Stimulated activated CD4-positive, alpha-beta T cell treated with anti-CD3 and anti-CD28 coated beads, Interleukin-4, amount 100 ng/mL, for 4 hours (primary cell): ENCODE measurements around the gene ZXDC.

ENCODE experiments used
- DNase-seq, 2 experiments: peaks; one replicate each; pipeline ENCODE4 v3.0.0-alpha.2; 2020

The ZXDC gene

DNA sequence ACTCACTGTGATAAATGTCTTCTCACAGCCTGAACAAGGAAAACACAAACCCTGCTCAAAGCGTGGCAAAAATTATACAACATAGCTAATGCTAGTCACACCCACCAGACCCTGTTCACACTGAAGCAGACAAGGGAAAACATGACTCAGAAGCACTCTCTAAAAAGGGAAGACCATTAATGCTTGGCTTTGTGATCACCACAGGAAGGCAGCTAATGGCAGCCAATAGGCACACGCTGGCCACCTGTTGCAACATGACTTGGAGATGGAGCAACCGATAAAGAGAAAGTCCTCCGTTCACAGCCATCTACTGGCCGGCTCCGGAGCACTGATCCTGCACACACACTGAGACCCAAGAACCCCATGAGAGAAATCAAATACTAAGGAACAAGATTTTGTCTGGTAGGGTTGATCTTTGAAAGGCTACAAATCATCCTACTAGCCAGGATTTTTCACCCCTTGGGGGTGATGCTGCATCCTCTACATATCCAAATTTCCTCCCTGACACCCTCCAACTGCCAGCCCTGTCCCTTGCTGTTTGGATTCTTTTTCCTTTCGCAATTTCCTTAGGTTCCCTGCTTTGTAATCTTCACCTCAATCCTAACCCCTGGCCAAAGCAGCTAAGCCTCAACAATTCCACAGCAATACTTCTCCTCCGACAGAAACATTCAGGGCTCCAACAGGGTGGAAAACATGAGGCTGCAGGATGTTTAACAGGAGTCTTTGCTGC lies 3.2 kb downstream of the ZXDC start:
- DNase-seq, result peak in 1 of 2 experiments; percentile 20

DNA sequence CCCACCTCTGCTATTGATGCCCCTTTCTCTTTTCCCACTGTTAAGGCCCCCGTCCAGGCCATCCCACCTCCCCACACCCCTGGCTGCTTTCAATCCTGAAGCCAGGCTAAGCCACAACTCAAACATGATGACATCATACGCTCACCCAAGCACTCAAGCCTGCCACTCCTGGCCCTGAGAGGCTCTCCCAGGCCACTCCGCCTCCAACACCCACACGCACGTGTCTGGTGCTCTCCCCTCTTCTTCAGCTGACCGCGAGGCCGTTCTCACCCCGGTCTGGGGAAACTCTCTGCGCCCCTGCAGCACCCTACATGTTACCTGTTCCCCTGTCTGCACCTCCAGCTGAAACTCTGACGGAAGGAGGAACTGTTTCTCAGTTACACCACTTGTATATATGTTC lies 6.2 kb downstream of the ZXDC start:
- DNase-seq, result no peak

DNA sequence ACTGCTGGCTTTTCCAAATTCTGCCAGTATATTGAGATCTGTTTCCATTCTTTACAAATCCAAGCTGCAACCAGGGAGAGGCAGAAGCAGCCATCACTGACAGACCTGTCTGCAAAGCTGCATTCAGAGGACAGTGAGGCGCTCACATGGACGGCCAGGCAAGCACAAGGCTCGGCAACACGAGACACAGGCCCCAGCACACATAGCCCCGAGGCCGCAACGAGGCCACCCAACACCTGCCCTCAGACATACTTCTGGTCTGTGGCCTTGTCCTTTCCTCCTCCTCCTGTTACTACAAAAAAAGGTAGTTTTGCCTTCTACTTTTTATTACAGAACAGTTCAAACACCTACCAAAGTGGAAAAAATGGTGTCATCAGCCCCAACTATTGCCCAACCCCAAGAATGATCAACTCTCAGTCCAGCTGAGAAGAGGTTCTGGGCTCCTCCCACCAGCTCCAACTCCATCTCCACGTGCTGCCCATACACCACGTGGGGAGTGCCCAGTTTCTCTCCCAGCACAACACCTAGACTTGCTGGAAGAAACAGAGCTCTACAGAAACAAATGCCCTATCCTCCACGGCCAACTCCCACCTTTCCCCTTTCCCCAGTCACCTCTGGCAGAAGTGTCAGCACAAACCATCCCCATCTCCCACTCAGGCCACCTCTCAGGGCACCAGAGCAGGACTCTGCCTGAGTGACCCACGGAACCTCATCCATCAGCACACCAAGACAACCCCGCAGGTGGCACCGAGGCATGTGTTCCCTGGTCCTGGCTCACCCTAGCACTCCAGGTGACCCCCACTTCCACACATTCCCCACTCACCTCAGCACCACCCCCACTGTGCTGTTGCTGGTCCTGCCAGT lies 7.4 kb downstream of the ZXDC start:
- no peak for DNase-seq

DNA sequence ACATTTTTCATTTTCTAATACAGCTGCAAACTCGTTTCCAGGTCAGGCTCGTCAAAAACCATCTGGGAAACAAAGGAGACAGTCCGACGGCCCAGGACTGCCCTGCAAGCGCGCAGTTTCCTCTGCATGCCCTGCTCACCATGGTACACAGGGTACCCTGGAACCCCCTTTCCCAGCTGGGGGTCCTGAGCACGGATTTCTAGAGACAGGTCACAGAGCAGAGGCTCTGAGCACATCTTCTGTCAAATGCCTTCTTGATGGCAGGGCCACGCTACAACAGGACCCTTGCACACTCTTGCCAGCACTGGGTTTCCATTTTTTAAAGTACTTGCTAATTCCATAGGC lies 8.1 kb downstream of the ZXDC start:
- no peak for DNase-seq

DNA sequence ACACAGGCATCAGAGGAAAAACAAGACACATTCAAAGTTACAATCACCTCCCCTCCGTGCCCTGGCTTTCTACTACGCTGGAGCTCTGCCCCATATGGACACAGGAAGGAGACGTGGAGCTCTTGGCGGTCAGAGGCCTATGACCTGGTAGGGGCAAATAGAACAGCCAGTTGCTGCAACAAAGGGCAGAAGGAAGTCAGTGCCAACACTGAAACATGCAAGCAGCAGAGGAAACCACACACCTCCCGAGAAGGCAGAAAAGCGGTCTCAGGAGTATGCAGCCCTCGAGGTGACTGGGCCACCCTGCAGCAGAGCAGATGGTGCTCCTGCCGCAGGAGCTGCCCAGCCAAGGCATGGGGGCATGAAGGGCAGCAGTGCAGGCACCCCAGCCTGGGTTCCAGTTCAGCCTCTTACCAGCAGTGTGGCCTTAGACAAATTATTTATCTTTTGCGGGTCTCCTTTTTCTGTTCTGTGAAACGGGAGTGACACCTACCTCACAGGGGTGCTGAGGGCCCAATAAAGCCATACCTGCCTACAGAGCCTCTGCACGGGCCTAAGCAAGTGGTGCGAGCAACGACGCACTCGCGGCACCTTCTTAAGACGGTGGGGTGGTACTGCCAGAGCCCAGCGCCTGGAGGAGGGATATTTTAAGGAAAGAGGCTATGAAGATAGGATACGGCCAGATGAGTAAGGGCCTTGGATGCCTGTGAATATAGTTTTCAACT lies 8.6 kb downstream of the ZXDC start:
- no peak for DNase-seq

DNA sequence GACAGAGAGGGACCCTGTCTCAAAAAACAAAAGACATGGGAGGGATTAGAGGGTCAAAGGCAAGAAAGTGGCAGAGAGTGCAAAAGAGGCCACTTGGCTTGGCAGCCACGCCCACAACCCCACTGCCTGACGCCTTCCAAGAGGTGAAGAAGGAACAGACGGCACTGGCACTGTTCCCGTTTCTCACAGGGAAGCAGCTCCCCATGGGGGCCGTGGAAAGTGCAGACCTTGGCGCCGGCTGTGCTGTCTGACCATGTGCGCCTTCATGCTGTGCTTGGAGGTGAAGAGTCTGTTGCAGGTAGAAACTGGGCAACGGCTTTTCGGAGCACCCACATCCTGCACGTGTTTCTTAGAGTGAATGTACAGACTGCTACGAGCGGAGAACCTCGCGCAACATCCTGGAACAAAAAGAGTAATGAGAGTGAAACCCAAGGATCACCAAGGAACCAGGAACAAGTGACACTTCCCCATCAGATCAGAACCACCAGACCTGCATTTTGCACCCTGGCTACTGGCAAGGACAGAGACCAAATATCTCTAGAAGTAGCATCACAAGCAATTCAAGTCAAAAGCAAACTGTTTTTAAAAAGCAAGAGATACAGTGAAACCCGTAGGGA lies 9.7 kb downstream of the ZXDC start:
- no peak for DNase-seq

DNA sequence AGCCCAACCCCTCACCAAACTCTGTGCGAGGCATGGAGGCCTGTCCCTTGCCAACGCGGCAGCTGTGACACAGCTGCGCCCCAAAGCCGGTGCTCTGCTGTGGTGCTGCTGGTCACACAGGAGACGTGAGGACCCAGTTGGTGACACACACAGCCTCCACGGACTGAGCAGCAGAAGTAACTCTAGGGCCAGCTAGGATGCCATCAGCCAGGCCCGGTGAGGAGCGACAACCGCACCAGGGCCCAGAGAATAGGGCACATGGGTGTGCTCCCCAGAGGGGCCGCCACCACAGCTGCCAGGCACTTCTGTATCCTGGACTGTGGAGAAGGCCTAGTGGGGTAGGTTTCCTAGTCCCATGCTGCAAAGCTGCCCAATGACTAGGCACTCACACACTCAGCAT lies 10.7 kb downstream of the ZXDC start:
- no peak for DNase-seq

DNA sequence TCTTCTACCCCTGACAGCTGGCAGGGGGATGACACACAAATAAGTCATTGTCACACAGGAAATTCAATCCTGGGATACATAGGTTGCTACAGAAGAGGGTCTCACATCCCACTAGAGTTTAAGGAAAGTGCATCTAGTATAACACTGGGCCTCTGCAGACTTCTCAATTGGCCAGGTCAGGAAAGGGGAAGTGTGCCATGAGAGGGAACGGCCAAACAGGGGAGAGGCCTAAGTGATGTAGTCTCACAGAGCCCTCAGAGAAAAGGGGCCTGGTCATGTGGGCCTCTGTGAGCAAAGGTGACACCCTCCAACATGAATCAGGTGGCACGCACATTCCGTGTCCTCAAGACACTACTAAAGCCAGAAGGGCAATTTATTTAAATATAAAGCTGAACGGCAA lies 11.2 kb downstream of the ZXDC start:
- no peak for DNase-seq

DNA sequence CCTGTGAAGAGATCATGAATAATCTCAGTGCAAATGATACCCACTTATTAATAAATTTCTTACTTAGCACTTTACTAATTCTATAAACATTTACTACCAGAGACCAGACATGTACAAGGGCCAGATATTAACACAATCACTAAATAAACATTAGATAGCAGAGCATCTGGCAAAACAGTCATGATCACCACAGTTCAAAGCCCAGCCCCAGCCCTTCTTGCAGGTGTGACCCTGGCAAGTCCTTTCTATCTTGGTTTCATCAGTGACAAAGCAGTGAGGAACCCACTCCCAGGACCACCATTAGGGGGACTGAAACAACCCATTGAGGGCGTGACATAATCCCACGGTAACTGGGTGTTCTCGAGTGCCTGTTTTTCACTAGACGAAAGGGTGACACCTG lies 11.6 kb downstream of the ZXDC start:
- DNase-seq, result no peak

DNA sequence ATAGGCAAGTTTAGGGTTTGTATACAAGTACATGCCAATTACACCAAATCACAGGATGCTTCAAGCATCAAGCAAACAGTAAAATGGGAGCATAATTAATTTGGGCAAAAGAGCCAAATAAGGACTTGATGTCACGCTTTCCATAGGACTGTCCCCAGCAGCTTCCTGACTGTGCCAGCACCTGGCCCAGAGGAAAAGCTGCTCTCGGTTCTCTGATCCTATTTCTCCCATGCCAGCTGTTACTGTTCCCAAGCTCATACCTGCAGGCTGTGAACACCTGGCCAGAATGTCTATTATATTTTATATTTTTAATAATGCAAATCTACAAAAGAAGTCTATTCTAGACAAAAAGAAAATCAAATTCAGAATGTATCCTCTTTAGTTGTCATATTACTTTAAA lies 12.2 kb downstream of the ZXDC start:
- no peak for DNase-seq

DNA sequence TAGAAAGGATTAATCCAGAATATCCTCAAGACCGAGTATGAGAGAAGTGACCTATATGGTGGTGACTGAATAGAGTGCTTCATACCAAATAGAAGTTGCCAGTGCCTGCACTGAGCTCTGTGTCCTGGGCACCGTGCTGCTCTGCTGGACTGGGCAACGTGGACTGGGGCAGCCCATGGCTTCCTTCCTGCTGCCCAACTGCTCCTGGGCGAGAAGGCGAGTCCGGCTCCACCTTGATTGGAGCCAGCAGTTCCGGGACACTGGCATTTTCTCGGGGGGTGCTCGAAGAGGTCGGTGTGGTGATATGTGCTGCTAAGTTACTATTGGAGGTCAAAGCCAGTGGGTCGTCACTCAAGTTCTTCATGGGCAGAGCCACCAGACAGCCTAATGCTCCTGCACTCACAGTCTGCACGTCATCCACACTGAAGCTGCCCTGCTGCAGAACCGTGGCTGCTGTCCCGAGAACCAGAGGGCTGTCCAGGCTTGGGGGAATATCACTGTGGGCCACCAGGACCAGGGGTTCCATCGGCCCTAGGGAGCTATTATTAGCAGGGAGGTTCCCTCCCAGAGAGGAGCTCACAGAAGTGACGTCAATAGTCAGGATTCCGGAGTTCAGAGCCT lies 14.1 kb downstream of the ZXDC start:
- no peak for DNase-seq

DNA sequence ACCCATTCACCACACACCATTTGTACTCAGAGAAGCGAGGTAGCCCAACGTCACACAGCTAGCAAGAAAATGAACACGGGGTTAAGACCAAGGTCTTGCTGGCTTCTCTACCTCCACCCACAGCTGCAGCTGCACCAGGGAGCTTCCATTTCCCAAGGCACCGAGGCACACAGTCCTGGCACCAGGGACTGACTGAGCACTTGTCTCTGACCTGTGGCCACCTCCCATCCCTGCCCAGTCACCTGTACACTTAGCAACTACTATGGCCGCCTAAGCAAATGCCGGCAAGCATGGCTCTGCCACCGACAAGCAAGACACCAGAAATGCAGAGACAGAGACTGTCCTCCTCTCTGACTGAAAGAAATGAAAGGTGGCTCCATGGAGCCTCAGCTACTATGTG lies 15.3 kb downstream of the ZXDC start:
- DNase-seq, result no peak

DNA sequence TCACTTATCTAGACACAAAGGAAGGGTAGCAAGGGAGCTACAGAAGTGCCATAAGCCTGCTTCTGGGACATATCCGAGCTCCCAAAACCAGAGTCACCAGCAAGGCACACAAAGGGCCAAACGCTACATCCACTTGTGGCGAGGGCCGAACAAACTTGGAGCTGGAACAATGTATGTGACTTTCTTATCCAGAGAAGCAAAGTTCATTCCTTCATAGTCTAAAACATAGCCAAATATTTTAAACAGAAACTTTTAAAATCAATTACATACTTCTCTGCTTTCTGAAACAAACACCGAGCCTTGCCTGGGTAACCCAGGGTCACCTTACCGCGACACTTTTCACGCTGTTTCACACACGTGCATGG lies 15.9 kb downstream of the ZXDC start:
- DNase-seq, result no peak

DNA sequence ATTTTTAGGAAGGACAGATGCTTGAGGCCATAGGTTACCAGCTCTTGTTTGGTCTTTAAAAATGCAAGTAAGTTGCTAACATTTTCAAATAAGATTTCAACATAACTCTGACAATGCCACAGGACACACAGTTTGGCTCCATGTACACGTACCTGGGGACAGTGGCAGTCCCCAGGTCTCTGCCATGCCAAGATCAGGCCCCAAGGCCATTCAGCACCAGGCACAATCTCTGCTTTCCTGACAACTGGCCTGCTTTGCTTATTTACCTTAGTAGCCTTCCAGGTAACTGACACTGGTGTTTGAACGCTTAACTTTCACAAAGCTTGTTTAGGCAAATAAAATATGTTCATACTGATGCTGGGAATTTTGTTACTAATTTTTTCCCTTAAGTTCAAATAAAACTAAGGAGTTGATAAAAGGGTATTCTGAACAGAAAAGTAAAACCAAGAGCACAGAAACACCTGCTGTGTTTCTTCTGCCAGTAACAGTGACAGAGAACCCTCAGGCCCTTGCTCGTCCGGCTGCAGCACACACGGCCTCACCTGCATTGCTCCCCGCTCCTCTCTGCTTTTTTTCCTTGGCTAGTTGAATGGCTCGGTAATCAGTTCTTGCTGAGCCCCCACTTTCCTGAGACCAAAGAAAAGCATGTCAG lies 16.5 kb downstream of the ZXDC start:
- no peak for DNase-seq

DNA sequence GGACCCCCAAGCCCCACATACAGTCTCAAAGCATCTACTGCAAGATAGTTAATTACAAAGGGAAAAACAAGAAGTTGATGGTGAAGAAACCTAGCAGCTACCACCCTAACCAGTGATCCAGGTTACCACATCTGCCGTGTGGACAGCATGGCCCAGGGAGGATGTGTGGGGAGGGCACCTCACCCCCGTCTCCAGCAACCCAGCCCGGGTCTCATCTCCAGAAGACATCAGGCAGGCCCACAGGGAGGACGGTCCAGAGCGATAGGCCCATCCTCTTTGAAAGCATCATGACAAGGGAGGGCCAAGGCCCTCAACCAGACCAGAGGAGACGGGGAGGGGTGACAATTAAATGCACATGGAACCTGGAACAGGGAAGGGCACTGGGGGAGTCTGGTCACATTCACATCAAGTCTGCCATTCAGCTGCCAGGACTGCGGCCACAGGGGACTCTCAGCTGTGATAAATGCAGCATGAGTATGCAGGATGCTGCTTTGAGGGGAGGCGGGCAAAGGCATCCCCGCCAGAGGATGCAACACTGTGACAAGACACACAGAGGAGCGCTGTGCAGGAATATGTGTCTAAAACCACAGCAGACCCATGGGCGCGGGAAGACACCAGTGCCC lies 18.8 kb downstream of the ZXDC start:
- DNase-seq, result no peak

DNA sequence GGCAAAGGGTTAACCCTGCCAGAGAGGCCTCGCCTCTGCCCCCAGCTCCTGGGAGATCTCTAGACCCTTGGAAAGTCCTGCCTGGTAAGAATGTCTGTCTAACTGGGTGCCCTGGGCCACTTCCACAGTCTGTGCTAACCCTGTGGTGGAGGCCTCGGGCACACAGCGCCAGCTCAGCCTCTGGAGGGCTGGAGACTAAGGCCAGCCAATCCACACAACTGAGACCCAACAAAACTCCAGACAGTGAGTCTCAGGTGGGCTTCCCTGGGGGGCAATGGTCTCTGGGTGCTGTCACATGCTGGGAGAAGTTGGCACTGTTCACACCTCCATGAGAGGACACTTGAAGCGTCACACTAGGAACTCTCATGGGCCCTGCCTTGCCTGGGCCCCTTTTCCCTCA lies 19.5 kb downstream of the ZXDC start:
- no peak for DNase-seq

DNA sequence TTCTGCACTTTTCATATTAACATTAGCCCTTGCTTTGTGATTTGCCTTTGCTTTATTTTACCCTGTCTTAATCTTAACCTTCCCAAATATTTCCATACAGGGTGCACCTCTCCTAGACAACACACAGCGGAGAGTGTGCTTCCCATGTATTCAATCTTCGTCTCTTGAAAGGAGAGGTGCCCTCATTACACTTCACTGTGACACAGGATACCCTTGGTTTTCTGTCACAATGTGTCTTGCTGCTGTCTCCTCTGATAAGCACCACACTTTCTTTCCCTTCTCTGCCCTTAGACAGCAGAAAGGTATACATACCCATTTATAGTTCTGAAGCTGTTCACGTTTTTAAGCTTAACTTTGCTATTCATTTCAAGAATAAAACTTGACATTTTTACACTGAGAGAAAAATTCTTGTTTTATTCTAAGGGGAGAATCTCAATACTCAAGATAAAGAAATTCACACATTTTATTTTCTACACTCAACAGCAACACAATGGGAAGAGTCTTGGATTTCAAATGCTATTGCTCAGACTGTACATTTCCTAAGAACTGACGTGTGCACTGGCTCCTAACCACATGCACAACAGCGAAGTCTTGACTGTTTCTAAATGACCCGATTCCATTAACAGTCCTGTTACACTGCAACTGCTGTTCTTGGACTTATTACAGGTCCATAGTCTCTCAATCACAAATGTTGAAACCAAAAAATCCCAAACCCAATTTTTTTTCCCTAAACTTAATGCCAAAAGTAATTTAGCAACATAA lies 21.1 kb downstream of the ZXDC start:
- DNase-seq, result no peak

DNA sequence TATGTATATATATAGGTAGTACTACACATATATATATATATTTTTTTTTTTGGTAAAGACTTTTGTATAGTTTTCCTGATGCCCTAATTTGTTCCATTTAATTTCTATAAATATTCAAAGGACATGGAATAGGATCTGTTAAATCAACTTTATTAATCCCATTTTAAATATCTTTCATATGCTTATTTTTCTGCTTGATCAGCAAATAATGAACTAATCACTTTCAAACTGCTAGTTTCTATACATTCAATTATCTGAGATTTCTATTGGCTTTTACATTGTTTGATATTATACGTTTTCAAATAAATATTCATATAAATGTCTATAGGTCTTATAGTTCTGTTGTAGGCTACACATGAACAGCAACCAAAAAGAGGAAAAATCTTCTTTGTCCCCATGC lies 21.7 kb downstream of the ZXDC start:
- no peak for DNase-seq

DNA sequence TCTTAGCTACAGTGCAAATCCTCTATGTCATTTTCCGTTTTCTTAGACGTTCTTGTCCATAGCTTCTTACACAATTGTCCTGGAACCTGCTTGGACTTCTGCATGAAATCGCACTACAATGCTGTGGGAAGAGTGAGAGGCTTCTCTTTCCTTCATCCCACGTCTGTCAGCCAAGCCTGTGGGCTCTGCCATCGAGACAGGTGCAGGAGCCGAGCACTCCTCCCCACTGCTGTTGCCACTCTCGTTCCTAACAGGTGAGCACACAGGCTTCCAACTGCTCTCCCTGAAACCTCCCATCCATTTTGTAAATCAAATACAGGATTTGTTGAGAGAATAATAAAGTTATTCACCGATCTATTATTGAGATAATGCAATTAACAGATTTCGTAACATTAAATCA lies 23.5 kb downstream of the ZXDC start:
- no peak for DNase-seq

DNA sequence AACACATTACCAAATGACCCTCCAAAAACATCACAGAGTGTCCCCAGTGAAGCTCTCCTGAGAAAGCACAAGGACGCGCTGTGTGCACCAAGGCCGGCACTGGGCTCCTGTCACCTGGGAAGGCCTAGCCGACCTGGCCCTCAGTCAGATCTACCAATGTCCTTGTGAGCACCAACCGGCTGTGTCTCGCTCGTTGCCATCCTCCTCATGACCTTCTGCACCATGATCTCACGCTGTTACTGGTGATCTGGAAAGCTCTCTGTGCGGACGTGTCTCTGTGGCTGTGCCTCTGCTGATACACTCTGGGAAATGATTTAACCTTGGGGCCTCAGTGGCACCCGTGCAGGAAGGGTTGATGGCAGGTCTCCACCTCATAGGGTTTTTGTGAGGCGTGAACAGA lies 24.2 kb downstream of the ZXDC start:
- no peak for DNase-seq

DNA sequence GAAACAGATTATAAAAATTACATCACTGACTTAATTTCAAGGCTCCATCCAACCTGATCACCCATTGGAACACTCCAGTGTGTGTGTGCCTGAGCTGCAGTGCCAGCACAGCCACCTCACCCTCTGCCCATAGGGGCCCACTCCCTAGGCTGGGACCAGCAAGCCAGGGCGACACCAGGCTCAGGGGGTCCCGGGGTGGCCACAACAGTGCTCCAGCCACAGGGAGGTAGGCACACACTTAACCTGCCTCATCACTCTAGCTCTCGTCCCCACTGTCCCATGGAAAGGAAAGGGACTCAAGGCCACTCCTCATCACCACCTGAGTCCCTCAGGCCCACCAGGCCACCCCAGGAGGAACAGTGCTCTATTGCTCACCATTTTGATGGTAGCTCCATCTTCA lies 24.9 kb downstream of the ZXDC start:
- no peak for DNase-seq
